Measurements from ENCODE around the gene NAV1.

The NAV1 gene

DNA sequence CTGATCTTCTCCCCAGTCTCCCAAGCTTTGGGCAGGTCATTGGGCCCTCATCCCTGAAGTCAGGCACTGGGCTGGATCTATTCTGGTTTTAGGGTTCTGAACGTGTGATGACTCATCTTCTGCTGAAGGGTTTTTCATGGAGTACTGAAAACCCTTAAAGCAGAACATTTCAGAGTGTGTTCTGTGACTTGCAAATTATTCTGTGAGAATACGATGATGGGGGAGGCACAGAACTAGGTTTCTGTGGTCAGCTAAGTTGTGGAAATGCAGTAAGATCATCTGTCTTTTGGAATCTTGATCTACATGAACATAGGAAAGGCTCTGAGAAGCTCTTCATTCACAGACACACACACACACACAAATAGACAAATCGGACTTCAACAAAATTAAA is 46.2 kb downstream of the NAV1 start:
- H3K27ac ChIP-seq (ENCODE audit: low read depth, low read length) = no peak overlapping the region

DNA sequence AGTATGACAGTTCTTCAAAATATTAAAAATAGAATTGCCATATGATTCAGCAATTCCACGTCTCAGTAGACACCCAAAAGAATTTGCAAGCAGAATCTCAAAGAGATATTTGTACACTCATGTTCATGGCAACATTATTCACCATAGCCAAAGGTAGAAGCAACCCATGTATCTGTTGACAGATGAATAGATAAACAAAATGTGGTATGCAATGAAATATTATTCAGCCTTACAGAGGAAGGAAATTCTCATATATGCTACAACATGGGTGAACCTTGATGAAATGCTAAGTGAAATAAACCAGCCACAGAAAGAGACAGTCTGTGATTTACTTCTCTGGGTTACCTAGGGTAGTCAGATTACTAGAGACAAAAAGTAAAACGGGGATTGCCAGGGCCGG is 47.0 kb downstream of the NAV1 start:
- no peak overlapping the region for H3K4me2 ChIP-seq (ENCODE audit: low read length)
- no peaks in the 10 kb centered on the region for H3F3A ChIP-seq (ENCODE audit: control insufficient read depth, insufficient read depth)
- H3K27ac ChIP-seq (ENCODE audit: low read depth, low read length) = no peak overlapping the region
- H3K4me1 ChIP-seq (ENCODE audit: control insufficient read depth, low read length) = peaks cover 9% of the 10 kb centered on the region
- H3K79me2 ChIP-seq (ENCODE audit: control insufficient read depth, low read length) = no peaks in the 10 kb centered on the region
- TF ChIP-seq, protein P1, sequence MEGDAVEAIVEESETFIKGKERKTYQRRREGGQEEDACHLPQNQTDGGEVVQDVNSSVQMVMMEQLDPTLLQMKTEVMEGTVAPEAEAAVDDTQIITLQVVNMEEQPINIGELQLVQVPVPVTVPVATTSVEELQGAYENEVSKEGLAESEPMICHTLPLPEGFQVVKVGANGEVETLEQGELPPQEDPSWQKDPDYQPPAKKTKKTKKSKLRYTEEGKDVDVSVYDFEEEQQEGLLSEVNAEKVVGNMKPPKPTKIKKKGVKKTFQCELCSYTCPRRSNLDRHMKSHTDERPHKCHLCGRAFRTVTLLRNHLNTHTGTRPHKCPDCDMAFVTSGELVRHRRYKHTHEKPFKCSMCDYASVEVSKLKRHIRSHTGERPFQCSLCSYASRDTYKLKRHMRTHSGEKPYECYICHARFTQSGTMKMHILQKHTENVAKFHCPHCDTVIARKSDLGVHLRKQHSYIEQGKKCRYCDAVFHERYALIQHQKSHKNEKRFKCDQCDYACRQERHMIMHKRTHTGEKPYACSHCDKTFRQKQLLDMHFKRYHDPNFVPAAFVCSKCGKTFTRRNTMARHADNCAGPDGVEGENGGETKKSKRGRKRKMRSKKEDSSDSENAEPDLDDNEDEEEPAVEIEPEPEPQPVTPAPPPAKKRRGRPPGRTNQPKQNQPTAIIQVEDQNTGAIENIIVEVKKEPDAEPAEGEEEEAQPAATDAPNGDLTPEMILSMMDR (IDR thresholded peaks at IDR 0.05; ENCODE audit: low read depth, low read length, poor library complexity, severe bottlenecking) = no peak
- no peak for TF ChIP-seq EZH2phosphoT487 (IDR thresholded peaks at IDR 0.05; ENCODE audit: borderline replicate concordance, low read length)
- no peak overlapping the region for H3K4me3 ChIP-seq (ENCODE audit: low read length)
- H3K9me3 ChIP-seq (ENCODE audit: control insufficient read depth, insufficient read depth, low read length) = no peaks in the 10 kb centered on the region
- no peaks in the 10 kb centered on the region for H3K9me2 ChIP-seq (replicated peaks; ENCODE audit: control insufficient read depth, low read length)
- no peaks in the 10 kb centered on the region for H3K36me3 ChIP-seq (ENCODE audit: control insufficient read depth, low read length)
- no peaks in the 10 kb centered on the region for H4K20me1 ChIP-seq (ENCODE audit: control insufficient read depth, insufficient read depth, low read depth, low read length)
- H3K27me3 ChIP-seq (ENCODE audit: control insufficient read depth, low read length) = 0 out of 2 replicates have a peak, but pooled peaks cover 10% of the 10 kb centered on the region

More for the DNA sequence above, 46.2 kb downstream of the NAV1 start:
- Histone ChIP-seq H3K4me3 (ENCODE audit: low read length) (no peak overlapping the region), H4K20me1 (ENCODE audit: control insufficient read depth, insufficient read depth, low read depth, low read length) (no peaks in the 10 kb centered on the region), H3K4me1 (ENCODE audit: control insufficient read depth, low read length) (peaks cover 9% of the 10 kb centered on the region), H3K9me2 (replicated peaks; ENCODE audit: control insufficient read depth, low read length) (no peaks in the 10 kb centered on the region), H3K4me2 (ENCODE audit: low read length) (no peak overlapping the region), H3K9me3 (ENCODE audit: control insufficient read depth, insufficient read depth, low read length) (no peaks in the 10 kb centered on the region), H3K79me2 (ENCODE audit: control insufficient read depth, low read length) (no peaks in the 10 kb centered on the region), H3K27me3 (ENCODE audit: control insufficient read depth, low read length) (0 out of 2 replicates have a peak, but pooled peaks cover 10% of the 10 kb centered on the region), H3F3A (ENCODE audit: control insufficient read depth, insufficient read depth) (no peaks in the 10 kb centered on the region), H3K36me3 (ENCODE audit: control insufficient read depth, low read length) (no peaks in the 10 kb centered on the region)
- TF ChIP-seq EZH2phosphoT487 (IDR thresholded peaks at IDR 0.05; ENCODE audit: borderline replicate concordance, low read length) = no peak
- TF ChIP-seq, protein P1 (IDR thresholded peaks at IDR 0.05; ENCODE audit: low read depth, low read length, poor library complexity, severe bottlenecking) = no peak

DNA sequence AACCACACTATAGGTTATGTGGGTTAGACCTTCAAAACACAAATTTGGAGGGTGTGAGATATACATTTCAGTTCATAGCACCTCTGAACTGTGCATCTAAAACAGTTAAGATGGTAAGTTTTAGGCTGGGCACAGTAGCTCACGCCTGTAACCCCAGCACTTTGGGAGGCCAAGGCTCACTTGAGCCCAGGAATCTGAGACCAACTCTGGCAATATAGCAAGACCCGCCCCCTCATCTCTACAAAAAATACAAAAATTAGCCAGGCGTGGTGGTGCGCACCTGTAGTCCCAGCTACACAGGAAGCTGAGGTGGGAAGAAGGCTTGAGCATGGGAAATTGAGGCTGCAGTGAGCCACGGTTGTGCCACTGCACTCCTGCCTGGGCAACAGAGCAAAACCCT is 47.9 kb downstream of the NAV1 start:
- H3K27ac ChIP-seq (ENCODE audit: low read depth, low read length) = no peak overlapping the region
- no peaks in the 10 kb centered on the region for H3F3A ChIP-seq (ENCODE audit: control insufficient read depth, insufficient read depth)
- no peaks in the 10 kb centered on the region for H3K9me2 ChIP-seq (replicated peaks; ENCODE audit: control insufficient read depth, low read length)
- peaks cover 9% of the 10 kb centered on the region for H3K4me1 ChIP-seq (ENCODE audit: control insufficient read depth, low read length)
- H4K20me1 ChIP-seq (ENCODE audit: control insufficient read depth, insufficient read depth, low read depth, low read length) = no peaks in the 10 kb centered on the region
- no peaks in the 10 kb centered on the region for H3K36me3 ChIP-seq (ENCODE audit: control insufficient read depth, low read length)
- H3K79me2 ChIP-seq (ENCODE audit: control insufficient read depth, low read length) = no peaks in the 10 kb centered on the region
- no peak for TF ChIP-seq EZH2phosphoT487 (IDR thresholded peaks at IDR 0.05; ENCODE audit: borderline replicate concordance, low read length)
- TF ChIP-seq, protein P1 (IDR thresholded peaks at IDR 0.05; ENCODE audit: low read depth, low read length, poor library complexity, severe bottlenecking) = no peak
- H3K4me3 ChIP-seq (ENCODE audit: low read length) = no peak overlapping the region
- H3K27me3 ChIP-seq (ENCODE audit: control insufficient read depth, low read length) = 0 out of 2 replicates have a peak, but pooled peaks cover 10% of the 10 kb centered on the region
- no peak overlapping the region for H3K4me2 ChIP-seq (ENCODE audit: low read length)
- no peaks in the 10 kb centered on the region for H3K9me3 ChIP-seq (ENCODE audit: control insufficient read depth, insufficient read depth, low read length)
